Measurements from ENCODE around the gene TPPP3. TPM values are rescaled to one million over a fixed set of nuclear protein-coding genes. Genes with fewer than 3 reads are reported as not detected.
"Not testable (repeated sequence)": the region's sequence is repeated elsewhere in the genome, so short reads cannot be mapped to it uniquely, and the experiment has no call there.

TPPP3 gene
- total RNA-seq, 1 experiment from 2014 or later, result 0.95 TPM

- H3K36me3 ChIP-seq (ENCODE audit: control insufficient read depth, insufficient read depth, low read length), result no peaks in the 10 kb centered on the region
- intact Hi-C loops (cut with micrococcal nuclease; ENCODE audit: unreplicated experiment) (no loop called here), in situ Hi-C loops (cut with HindIII; ENCODE audit: low pct_unique_long_range_greater_than_20kb, low sequenced_read_pairs) (no loop called here)
- no peaks in the 10 kb centered on the region for H3K27me3 ChIP-seq (ENCODE audit: control insufficient read depth, insufficient read depth, low read length)
- no peak for TF ChIP-seq REST (IDR thresholded peaks at IDR 0.05; ENCODE audit: insufficient read depth in 1 of 2, low read depth in 2 of 2, low read length in 1 of 2)
- no TSS peak for BruUV-seq (replicated peaks)
- H3K4me3 ChIP-seq (ENCODE audit: low read depth in 2 of 2, low read length in 2 of 2), result no peak overlapping the region
- ChIA-PET POLR2A (no interaction called here), CTCF (no interaction called here)
- H3K9me3 ChIP-seq (ENCODE audit: control insufficient read depth, insufficient read depth, low read depth, low read length), result no peaks in the 10 kb centered on the region
- DNase-seq (ENCODE audit: low read depth, low spot score), result no peak
- no peak overlapping the region for H3K27ac ChIP-seq (ENCODE audit: low read length)
- H3K4me1 ChIP-seq (ENCODE audit: control insufficient read depth, insufficient read depth, low read length), result no peaks in the 10 kb centered on the region
- no peak for ATAC-seq
Observed at GRCh38 chr16:67361038-67361437, 32.3 kb downstream of the TPPP3 start.

- H3K4me1 ChIP-seq (ENCODE audit: control insufficient read depth, insufficient read depth, low read length); H3K9me3 ChIP-seq (ENCODE audit: control insufficient read depth, insufficient read depth, low read depth, low read length); H3K27me3 ChIP-seq (ENCODE audit: control insufficient read depth, insufficient read depth, low read length); H3K27ac ChIP-seq (ENCODE audit: low read length); CTCF ChIA-PET; H3K4me3 ChIP-seq (ENCODE audit: low read depth in 2 of 2, low read length in 2 of 2); ATAC-seq; DNase-seq (ENCODE audit: low read depth, low spot score); H3K36me3 ChIP-seq (ENCODE audit: control insufficient read depth, insufficient read depth, low read length); POLR2A ChIA-PET; in situ Hi-C loops (cut with HindIII; ENCODE audit: low pct_unique_long_range_greater_than_20kb, low sequenced_read_pairs); BruUV-seq (replicated peaks); intact Hi-C loops (cut with micrococcal nuclease; ENCODE audit: unreplicated experiment): not testable (repeated sequence)
Observed at GRCh38 chr16:67359540-67360269, 33.6 kb downstream of the TPPP3 start.

GRCh38 chr16:67357561-67357960 is 35.7 kb downstream of the TPPP3 start:
- no peak overlapping the region for H3K4me3 ChIP-seq (ENCODE audit: low read depth in 2 of 2, low read length in 2 of 2)
- no peaks in the 10 kb centered on the region for H3K4me1 ChIP-seq (ENCODE audit: control insufficient read depth, insufficient read depth, low read length)
- TF ChIP-seq CTCF (IDR thresholded peaks at IDR 0.05), result no peak
- no peak for TF ChIP-seq REST (IDR thresholded peaks at IDR 0.05; ENCODE audit: insufficient read depth in 1 of 2, low read depth in 2 of 2, low read length in 1 of 2)
- TF ChIP-seq SIN3A (IDR thresholded peaks at IDR 0.05; ENCODE audit: borderline replicate concordance, insufficient read depth, low read depth, low read length), result no peak
- no peak for TF ChIP-seq TCF7L2 (IDR thresholded peaks at IDR 0.05; ENCODE audit: low read depth, low read length)
- no peak for TF ChIP-seq POLR2AphosphoS5 (IDR thresholded peaks at IDR 0.05; ENCODE audit: low read depth, low read length)
- CTCF ChIA-PET, result interaction anchor here (0.8 kb wide), 1 partner anchor 34 kb away, joined by 4 read pairs; no protein-coding TSS in a partner anchor
- no peaks in the 10 kb centered on the region for H3K36me3 ChIP-seq (ENCODE audit: control insufficient read depth, insufficient read depth, low read length)
- no peak overlapping the region for H3K27ac ChIP-seq (ENCODE audit: low read length)
- in situ Hi-C loops (cut with HindIII; ENCODE audit: low pct_unique_long_range_greater_than_20kb, low sequenced_read_pairs), result no loop called here
- no peaks in the 10 kb centered on the region for H3K27me3 ChIP-seq (ENCODE audit: control insufficient read depth, insufficient read depth, low read length)
- POLR2A ChIA-PET, result interaction anchor here (0.6 kb wide), 1 partner anchor 11 kb away, joined by 3 read pairs; no protein-coding TSS in a partner anchor
- DNase-seq (ENCODE audit: low read depth, low spot score), result no peak
- intact Hi-C loops (cut with micrococcal nuclease; ENCODE audit: unreplicated experiment), result no loop called here
- no TSS peak for BruUV-seq (replicated peaks)
- H3K9me3 ChIP-seq (ENCODE audit: control insufficient read depth, insufficient read depth, low read depth, low read length), result no peaks in the 10 kb centered on the region
- no peak for ATAC-seq
